GM18519 (cell line): ENCODE data around the gene DCDC2.
A peak's percentile ranks its signal among the peaks of the same experiment; 100 is the strongest.
"Not testable (repeated sequence)": the region's sequence is repeated elsewhere in the genome, so short reads cannot be mapped to it uniquely, and the experiment has no call there.

Experiments used
- ATAC-seq: cut with Tn5 transposase; IDR thresholded peaks from one replicate; pipeline ENCODE4 v1.9.1; 2021; ENCODE audit warnings: mild to moderate bottlenecking, moderate library complexity; ENCODE audit not compliant: unreplicated experiment, low FRiP score

Gene DCDC2

DNA sequence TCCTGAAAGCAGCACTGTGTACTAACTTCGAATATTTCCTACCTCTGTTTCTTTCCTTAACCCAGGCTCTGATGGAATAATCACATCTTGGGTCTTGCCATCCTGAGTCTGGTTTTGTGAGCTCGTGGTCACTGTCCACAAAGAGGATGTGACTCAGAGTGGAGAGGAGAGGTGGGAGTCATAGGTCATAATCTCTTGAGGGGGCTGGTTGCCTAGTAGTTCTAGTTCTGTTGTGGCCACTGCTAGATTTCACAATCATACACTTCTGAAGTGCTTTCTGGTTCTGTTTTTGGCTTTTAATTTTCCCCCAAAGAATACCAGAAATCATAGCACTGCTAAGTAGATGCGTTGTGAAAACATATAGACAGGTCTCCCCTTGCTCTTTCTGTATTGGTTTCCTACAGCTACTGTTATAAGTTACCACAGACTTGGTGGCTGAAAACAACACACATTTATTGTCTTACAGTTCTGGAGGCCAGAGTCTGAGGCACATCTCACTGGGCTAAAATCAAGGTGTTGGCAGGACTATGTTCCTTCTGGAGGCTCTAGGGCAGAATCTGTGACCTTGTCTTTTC, 129.1 kb downstream of the DCDC2 start:
- ATAC-seq = no peak

DNA sequence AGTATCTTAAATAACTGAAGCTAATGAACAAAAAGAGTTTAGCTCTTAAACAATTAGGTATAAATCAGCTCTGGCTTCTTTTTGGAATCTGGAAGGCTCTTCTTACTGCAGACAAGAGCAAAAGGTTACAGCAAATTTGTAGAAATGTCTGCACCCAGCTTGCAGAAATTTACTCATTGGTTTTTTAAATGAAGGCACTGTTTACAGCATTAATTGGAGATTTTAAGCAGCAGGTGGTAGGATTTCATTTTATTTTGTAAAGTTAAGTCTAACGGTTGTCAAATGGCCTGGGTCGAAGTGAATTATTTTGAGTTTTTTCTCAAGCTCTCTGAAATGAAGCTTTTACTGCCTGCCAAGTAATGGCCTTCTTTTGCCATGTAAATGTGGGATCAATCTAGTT, 129.7 kb downstream of the DCDC2 start:
- ATAC-seq = no peak

DNA sequence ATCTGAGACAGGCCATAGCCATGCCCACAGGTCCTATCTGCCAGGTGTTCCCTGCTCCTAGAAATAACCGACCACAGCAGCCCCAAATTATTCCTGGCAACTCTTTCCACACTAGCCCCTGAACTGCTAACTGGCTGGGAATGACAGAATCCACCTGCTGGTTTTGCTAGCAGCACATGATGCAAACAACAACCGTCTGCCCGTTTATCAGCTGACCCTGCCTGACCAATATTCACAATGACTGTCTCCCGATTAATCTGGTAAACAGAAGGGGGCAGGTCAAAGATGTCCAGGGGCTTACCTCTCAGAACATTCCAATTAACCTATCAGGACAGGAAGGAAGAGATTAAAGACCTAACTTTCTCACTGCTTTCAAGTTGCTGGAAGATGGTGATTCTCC, 130.3 kb downstream of the DCDC2 start:
- no peak for ATAC-seq

DNA sequence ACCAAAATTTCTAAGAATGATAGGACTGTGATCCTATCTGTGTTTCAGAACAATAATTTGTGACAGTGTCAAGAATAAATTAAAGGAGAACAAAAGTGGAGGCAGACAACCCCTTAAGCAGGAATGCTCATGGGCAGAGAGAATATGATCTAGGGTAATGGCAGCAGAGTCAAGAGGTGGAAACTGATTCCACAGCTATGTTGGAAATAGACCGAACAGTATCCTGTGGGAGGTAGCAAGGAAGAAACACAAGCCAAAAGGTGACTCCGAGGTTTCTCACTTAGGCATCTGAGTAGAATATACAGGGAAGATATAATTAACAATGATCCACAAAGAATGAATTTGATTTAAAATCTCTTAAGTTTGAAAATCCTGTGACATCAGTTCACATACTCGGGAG, 131.3 kb downstream of the DCDC2 start:
- ATAC-seq = no peak

DNA sequence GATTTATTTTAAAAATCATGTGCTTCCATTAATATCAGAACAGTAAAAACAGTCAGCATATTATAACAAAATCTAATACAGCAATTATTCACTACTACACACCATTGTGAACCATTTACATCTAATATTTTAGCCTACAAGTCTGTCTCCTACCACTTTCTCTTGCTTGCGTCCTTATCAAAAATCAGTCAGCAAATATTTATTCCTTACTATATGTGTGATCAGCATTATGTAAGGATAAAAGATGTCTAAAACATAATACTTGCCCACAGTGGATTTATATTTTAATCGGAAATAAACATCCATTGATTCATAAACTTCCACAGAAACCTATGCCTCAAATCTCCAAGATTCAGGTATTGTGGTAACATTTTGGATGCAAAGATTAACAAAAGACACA, 132.0 kb downstream of the DCDC2 start:
- no peak for ATAC-seq

DNA sequence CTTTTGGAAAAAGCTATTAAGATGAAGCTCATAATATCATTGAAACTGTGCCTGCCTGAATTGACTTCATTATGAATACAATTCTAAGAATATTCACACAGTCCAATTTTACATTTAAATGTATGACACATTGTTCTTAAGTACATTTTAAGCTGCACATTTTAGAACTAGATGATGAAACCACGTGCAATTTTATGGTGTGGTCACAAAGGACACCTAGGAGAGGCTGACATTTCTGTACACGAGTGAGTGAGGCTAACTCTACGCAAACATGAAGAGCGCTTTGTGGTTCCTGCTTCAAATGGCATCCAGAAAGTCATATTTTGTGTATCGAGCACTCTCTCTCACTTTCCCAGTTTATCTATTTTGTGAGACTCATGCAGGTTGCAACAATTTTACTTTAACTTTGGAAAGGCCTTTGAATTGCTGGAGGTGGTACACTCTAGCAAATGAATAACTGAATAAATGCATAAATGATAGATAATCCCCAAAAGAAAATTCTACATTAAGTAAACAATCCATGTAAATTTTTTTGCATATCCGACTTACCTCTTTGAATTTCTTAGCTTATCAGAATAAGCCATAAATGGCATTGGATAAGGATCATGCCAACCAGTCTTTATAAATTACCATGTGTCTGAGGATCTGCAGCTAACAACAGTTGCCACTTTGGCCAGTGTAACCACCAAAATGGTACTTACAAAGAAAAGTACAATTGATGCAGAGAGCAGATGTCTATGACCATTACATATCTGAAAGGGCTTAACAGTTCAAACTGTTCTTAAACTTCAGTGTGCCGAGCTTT, 134.5 kb downstream of the DCDC2 start:
- ATAC-seq = no peak

DNA sequence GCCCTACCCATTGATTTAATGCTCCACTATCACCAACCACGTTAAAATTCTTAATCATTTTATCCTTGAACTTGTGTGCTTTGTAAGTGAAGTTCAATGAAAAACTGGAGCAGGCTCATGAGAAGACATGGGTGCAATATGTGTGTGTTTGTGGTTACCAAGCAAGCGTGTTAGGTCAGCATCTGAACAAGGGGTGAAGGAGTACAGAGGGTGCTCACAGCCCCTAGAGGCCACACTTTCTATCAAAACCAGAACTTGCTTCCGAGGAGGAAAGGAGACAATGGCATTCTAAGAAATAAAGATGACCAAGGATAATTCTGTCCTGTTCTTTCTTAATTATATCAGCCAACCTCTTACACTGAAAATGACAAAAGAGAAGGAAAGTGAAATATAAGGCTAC, 138.2 kb downstream of the DCDC2 start:
- ATAC-seq = no peak

DNA sequence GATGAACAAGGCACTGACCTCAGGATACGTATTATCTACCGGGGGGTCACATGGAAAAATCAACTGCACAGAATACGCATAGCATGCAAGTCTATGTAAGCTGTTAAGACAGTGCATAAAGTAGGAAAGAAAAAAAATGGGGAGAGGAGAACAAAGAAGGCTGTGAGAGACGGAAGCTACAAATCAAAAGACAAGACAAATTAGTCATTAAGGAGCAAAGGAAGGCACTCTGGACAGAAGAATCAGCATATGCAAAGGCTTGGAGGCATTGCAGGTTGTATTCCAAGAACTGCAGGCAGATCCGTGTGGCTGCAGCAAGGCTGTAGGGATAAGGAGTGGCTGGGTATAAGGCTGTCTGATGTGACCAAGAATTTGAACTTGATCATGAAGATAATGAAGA, 142.9 kb downstream of the DCDC2 start:
- ATAC-seq = no peak

DNA sequence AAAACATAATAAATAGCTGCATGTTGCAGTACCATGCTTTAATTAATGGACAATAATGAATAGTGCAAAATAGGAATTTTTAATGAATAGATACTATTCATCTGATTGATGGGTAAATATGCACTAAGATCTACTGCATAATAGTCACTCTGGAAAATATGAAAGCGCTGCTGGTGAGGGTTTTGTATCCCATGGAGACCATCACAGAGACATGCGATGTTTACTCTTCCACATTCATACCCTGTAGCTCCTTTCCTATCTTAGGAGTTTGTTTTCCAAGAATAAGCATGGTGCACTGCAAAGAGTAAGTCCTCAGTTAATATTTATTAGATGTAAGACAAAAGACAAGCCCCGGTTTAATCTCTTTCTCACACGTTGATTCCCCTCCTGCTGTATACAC, 150.4 kb downstream of the DCDC2 start:
- no peak for ATAC-seq

DNA sequence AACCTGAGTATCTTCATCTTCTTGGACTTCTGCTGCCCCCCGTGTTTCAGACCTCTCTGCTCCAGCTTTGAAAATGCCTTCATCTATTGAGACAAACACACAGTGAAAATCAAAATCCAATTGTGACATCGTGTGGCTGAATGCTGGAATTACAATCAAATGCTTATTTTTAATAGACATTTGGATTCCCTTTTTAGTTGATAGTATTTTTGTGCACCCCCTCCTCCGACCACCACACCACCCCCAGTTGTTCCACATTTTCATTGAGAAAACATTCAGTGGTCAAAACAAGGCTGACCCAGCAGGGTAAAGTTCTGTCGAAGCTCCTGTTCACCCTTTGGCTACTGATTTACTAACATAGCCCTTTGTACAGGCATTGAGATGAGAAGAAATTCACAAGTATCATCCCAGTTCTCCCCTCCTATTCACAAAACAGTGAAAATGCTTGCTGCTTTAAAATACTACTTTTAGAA, 152.8 kb downstream of the DCDC2 start:
- ATAC-seq = peak; percentile 67

DNA sequence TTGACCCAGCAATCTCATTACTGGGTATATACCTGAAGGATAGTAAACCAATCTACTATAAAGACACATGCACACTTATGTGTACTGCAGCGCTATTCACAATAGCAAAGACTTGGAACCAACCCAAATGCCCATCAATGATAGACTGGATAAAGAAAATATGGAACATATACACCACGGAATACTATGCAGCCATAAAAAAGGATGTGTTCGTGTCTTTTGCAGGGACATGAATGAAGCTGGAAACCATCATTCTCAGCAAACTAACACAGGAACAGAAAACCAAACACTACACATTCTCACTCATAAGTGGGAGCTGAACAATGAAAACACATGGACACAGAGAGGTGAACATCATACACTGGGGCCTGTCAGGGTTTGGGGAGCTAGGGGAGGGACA, 153.7 kb downstream of the DCDC2 start:
- not testable (repeated sequence) for ATAC-seq

DNA sequence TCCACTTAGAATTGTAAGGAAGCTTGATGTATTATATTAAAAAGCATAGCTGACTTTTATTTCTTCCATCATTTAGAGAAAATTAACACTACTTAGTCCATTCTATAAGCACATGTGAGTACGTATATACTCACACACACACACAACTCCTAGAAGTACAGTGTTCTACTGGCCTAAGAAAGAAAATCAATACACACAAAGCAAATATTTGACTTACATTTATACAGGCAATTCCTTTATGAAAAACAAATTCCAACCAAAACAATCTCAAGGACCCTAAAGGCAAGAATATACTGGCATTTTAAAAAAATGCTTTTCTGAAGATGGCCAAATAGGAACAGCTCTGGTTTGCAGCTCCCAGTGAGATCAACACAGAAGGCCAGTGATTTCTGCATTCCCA, 160.0 kb downstream of the DCDC2 start:
- no peak for ATAC-seq

DNA sequence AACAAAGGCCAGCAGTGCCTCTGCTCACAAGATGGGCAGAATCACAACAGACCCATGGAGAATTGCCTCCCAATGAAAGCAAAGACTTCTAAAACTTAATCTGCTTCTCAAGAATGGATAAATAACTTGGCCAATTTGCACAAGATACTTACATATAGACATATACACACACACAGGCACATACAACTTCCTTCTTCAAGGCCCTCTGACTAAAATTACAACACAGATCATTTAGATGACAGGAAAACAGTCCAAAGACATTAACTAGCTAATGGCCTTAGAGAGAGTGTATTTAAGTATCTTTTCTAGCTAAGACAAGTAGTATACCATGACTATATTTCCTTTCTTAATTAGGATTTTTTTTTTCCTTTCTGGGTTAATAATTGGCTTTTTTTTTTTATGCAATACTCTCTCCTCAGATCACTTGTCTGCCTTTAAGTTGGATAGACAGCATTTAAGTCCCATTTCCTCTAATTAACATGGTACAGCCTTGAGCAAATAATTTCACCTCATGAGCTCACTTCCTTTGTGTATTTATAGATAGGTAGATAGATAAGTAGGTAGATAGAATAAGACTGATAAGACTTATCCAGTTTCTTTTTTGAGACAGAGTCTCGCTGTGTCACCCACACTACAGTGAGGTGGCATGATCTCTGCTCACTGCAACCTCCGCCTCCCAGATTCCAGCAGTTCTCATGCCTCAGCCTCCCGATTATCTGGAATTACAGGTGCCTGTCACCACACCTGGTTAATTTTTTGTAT, 161.8 kb downstream of the DCDC2 start:
- no peak for ATAC-seq

DNA sequence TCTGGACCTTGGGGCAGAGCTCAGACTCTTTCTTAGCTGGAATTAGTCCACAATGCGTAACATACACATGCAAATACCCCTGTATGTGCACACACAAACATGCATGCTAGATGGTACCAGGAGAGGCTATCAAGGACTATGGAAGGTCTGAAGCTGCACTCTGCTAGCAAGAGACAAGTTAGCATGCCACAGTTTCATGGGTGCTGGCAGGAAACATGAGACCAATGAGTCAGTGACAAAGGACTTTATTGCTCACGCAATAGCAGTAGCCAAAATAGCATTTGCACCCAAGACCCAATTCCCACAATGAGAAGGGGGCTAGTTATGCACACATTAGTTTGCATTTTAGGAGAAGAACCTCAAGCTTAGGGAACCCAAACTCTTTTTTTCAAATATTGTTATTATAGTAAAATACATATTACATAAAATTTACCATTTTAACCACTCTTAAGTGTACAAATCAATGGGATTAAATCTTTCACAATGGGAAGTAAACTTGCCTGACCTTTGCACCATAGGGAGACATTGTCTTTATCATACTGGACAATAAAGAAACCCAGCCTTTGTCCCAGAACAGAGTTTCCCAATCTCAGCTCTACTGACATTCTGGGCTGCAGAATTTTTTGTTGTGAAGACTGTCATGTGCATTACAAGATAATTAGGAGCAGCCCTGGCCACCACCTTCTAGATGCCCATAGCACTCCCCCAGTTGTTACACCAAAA, 162.7 kb downstream of the DCDC2 start:
- no peak for ATAC-seq

DNA sequence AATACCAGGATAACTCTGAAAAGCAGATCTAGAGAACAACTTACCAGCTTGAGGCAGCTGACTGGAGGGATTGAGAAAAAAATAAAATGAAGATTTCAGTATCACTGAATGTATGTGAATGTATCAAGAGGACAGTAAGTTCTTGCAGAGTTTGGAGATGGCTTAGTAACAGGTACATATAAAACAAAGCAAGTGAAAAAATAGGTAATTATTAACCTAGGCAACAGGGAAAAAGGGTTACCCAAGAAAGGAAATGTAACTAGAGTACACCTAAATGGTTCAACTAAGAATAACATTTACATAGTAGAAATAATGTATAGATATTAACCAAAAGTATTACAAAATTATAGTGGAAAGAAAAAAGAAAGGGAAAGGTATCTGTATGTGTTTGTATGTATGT, 164.5 kb downstream of the DCDC2 start:
- no peak for ATAC-seq

DNA sequence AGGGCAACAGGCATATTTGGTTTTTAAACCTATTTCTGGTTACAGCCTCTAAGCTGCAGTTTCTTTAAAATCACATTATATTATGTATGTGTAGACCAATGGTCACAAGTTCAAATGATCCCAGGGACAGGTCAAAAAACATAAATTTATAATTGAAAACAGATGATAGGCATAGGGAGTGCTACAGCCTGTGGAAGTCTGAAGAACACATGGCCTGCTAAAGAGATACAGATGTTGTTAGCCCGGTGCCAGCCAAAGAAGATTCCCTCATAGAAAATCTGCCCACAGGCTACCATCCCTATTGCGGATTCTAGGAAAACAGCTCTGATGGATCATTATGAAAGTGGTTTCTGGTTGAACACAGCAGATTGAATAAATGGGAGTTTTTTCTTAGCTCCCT, 166.5 kb downstream of the DCDC2 start:
- ATAC-seq = no peak

DNA sequence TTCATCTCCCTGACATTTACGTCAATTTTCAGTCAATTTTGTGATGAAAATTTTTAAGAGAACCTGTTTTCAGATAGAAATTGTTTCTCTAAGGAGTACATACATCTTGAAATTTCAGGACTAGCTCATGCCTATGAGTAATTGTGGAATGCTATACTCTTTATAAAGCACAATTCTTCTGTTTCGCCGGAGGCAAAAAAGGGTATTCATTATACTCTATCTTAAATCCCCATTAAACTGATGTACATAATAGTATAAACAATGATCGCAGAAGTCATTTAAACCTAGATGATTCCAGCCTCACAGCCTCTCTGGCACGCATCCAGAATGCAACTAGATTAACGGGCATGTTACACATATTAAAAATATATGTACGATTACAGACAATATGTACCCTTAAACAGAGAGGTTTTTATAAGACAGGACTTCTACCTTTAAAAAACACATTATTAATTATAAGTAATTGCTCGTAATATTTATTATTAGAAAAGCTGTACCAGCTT, 169.2 kb downstream of the DCDC2 start:
- ATAC-seq = no peak

DNA sequence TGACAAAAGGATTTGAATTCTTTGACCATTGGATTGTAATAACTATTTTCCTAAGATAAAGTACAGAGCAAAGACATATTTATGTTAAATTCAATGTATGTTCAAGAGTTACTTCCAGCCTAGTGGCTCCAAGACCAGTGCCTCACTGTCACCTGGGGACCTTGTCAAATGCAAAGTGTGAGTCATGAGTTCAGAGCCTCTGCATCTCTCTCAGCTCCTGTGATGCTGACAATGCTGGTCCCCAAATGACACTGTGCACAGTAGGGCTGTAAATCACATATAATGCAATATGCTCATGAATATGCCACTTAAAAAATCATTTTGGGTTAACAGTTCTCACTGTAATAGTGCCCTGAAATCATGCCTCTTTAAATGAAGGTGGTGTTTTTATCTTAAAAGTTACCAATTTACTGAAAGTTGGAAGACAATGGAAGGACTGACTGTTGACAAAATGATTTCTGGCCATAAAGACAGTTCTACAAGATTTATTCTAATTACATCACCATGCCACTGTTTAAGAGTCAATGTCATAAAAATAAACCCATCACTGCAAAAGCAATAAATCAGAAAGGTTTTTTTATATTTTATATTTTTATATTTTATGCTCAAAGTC, 169.8 kb downstream of the DCDC2 start:
- ATAC-seq = no peak

DNA sequence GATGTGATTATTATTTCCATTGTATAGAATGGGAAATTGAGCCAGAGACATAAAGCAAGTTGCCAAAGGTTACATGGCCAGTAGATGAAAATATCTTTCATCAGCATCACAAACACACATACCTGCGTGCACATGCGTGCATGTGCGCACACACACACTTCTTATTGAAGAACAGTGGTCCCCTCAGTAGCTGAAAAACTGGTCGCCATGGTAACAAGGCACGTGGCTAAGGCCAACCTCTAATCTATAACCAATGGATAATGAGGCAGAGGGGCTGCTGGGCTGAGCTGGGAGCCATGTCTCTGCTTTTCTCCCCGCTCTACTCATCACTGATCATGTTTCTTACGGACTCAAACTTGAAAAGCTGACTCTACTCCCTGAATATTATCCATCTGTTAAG, 171.5 kb downstream of the DCDC2 start:
- no peak for ATAC-seq

DNA sequence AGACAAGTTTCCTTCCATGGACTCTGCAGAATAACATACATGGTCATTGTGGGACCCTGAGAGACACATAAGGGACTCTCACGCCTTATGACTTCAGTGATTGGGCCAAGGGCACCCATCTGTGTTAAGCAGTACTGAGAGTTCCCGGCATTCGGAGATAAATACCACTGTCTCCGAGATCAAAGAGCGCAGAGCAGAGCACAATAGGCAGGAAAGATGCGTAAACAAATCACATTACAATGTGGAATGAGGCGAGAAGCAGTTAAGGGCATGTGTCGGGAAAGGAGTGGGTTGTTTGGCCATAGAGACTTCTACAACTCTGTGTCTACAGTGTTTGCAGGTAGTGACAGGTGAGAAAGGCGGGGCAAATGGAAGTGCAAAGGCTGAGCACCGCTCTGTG, 174.3 kb downstream of the DCDC2 start:
- ATAC-seq = no peak
